ENCODE results near the gene CLCN6.

CLCN6 gene

GRCh38 chr1:11826946-11827345 lies 21.0 kb downstream of the CLCN6 start:
- Histone ChIP-seq H3K79me2 (ENCODE audit: low read length) (no peaks in the 10 kb centered on the region), H3K9ac (ENCODE audit: low read length) (no peak overlapping the region), H3K4me2 (ENCODE audit: low read length) (no peak overlapping the region), H3K36me3 (replicated peaks; ENCODE audit: low read depth, low read length) (peaks cover 3% of the 10 kb centered on the region), H4K20me1 (ENCODE audit: insufficient read depth, low read length) (no peaks in the 10 kb centered on the region), H2AFZ (ENCODE audit: low read depth, low read length) (no peak overlapping the region), H3K9me3 (ENCODE audit: insufficient read depth, low read length) (no peaks in the 10 kb centered on the region), H3K4me1 (ENCODE audit: low read length) (no peaks in the 10 kb centered on the region), H3K27ac (ENCODE audit: low read length) (no peak overlapping the region), H3K27me3 (ENCODE audit: low read depth, low read length) (no peaks in the 10 kb centered on the region), H3K4me3 (ENCODE audit: low read length) (no peak overlapping the region)
- TF ChIP-seq EZH2phosphoT487 (IDR thresholded peaks at IDR 0.05; ENCODE audit: low read depth) = no peak
- TF ChIP-seq CTCF (IDR thresholded peaks at IDR 0.05; ENCODE audit: low read depth, low read length) = no peak

GRCh38 chr1:11828511-11828910 lies 22.5 kb downstream of the CLCN6 start:
- Histone ChIP-seq H4K20me1 (ENCODE audit: insufficient read depth, low read length) (no peaks in the 10 kb centered on the region), H3K79me2 (ENCODE audit: low read length) (no peaks in the 10 kb centered on the region), H3K36me3 (replicated peaks; ENCODE audit: low read depth, low read length) (peaks cover 2% of the 10 kb centered on the region), H3K27ac (ENCODE audit: low read length) (no peak overlapping the region), H3K27me3 (ENCODE audit: low read depth, low read length) (no peaks in the 10 kb centered on the region), H2AFZ (ENCODE audit: low read depth, low read length) (no peak overlapping the region), H3K4me3 (ENCODE audit: low read length) (no peak overlapping the region), H3K9me3 (ENCODE audit: insufficient read depth, low read length) (no peaks in the 10 kb centered on the region), H3K4me2 (ENCODE audit: low read length) (no peak overlapping the region), H3K9ac (ENCODE audit: low read length) (no peak overlapping the region), H3K4me1 (ENCODE audit: low read length) (no peaks in the 10 kb centered on the region)
- TF ChIP-seq EZH2phosphoT487 (IDR thresholded peaks at IDR 0.05; ENCODE audit: low read depth) = no peak
- no peak for TF ChIP-seq CTCF (IDR thresholded peaks at IDR 0.05; ENCODE audit: low read depth, low read length)

GRCh38 chr1:11831945-11832725 lies 26.1 kb downstream of the CLCN6 start:
- Histone ChIP-seq H3K4me1 (ENCODE audit: low read length) (no peaks in the 10 kb centered on the region), H3K9ac (ENCODE audit: low read length) (no peak overlapping the region), H2AFZ (ENCODE audit: low read depth, low read length) (no peak overlapping the region), H3K4me2 (ENCODE audit: low read length) (no peak overlapping the region), H3K9me3 (ENCODE audit: insufficient read depth, low read length) (no peaks in the 10 kb centered on the region), H4K20me1 (ENCODE audit: insufficient read depth, low read length) (no peaks in the 10 kb centered on the region), H3K4me3 (ENCODE audit: low read length) (no peak overlapping the region), H3K27me3 (ENCODE audit: low read depth, low read length) (no peaks in the 10 kb centered on the region), H3K36me3 (replicated peaks; ENCODE audit: low read depth, low read length) (peaks cover 7% of the 10 kb centered on the region), H3K27ac (ENCODE audit: low read length) (no peak overlapping the region), H3K79me2 (ENCODE audit: low read length) (no peaks in the 10 kb centered on the region)
- TF ChIP-seq EZH2phosphoT487 (IDR thresholded peaks at IDR 0.05; ENCODE audit: low read depth) (no peak), CTCF (IDR thresholded peaks at IDR 0.05; ENCODE audit: low read depth, low read length) (no peak)

- Histone ChIP-seq H4K20me1 (ENCODE audit: insufficient read depth, low read length) (no peaks in the 10 kb centered on the region), H3K9ac (ENCODE audit: low read length) (no peak overlapping the region), H3K27me3 (ENCODE audit: low read depth, low read length) (no peaks in the 10 kb centered on the region), H3K36me3 (replicated peaks; ENCODE audit: low read depth, low read length) (peaks cover 9% of the 10 kb centered on the region), H3K27ac (ENCODE audit: low read length) (no peak overlapping the region), H3K4me3 (ENCODE audit: low read length) (no peak overlapping the region), H2AFZ (ENCODE audit: low read depth, low read length) (no peak overlapping the region), H3K9me3 (ENCODE audit: insufficient read depth, low read length) (no peaks in the 10 kb centered on the region), H3K79me2 (ENCODE audit: low read length) (no peaks in the 10 kb centered on the region), H3K4me1 (ENCODE audit: low read length) (no peaks in the 10 kb centered on the region), H3K4me2 (ENCODE audit: low read length) (no peak overlapping the region)
- TF ChIP-seq EZH2phosphoT487 (IDR thresholded peaks at IDR 0.05; ENCODE audit: low read depth) (no peak), CTCF (IDR thresholded peaks at IDR 0.05; ENCODE audit: low read depth, low read length) (no peak)
These were observed 27.5 kb downstream of the CLCN6 start for GRCh38 chr1:11833497-11833896.
